DOHH2 (cell line): Measurements from ENCODE around the gene NBAS.

ENCODE experiments used
- H3F3A ChIP-seq: fragments of 200-600 bp; sonication (generic), shearing (Covaris generic); 2 replicates; pipeline ENCODE4 v1.6.0; 2016; ENCODE audit warnings: antibody characterized with exemption, mild to moderate bottlenecking; ENCODE audit not compliant: control insufficient read depth, insufficient read depth
- H3K27ac ChIP-seq: fragments of 200-600 bp; sonication (generic); 2 replicates; pipeline ENCODE4 v1.5.1; 2014; ENCODE audit warnings: low read depth, mild to moderate bottlenecking, low read length, moderate library complexity
- H3K27me3 ChIP-seq: fragments of 200-600 bp; sonication (generic); 2 replicates; pipeline ENCODE4 v1.6.1; 2014; ENCODE audit warnings: mild to moderate bottlenecking, low read length, mixed read lengths; ENCODE audit not compliant: control insufficient read depth
- H3K36me3 ChIP-seq: fragments of 200-600 bp; sonication (generic); 2 replicates; pipeline ENCODE4 v1.6.1; 2014; ENCODE audit warnings: mild to moderate bottlenecking, low read length, moderate library complexity, mixed read lengths; ENCODE audit not compliant: control insufficient read depth
- H3K4me1 ChIP-seq: fragments of 200-600 bp; sonication (generic); 2 replicates; pipeline ENCODE4 v1.6.1; 2014; ENCODE audit warnings: mild to moderate bottlenecking, low read length, mixed read lengths; ENCODE audit not compliant: control insufficient read depth
- H3K4me2 ChIP-seq: fragments of 200-600 bp; sonication (generic); 2 replicates; pipeline ENCODE4 v1.6.0; 2014; ENCODE audit warnings: mild to moderate bottlenecking, low read length, moderate library complexity
- H3K4me3 ChIP-seq: fragments of 200-600 bp; sonication (generic); 2 replicates; pipeline ENCODE4 v1.5.1; 2014; ENCODE audit warnings: mild to moderate bottlenecking, low read length, mixed read lengths
- H3K79me2 ChIP-seq: fragments of 200-600 bp; sonication (generic); 2 replicates; pipeline ENCODE4 v1.6.1; 2014; ENCODE audit warnings: mild to moderate bottlenecking, low read length, mixed read lengths; ENCODE audit not compliant: control insufficient read depth
- H3K9me2 ChIP-seq: fragments of 200-600 bp; sonication (generic); replicated peaks from 2 replicates; pipeline ENCODE4 v1.6.1; 2014; ENCODE audit warnings: mild to moderate bottlenecking, low read length, mixed read lengths; ENCODE audit not compliant: control insufficient read depth
- H3K9me3 ChIP-seq: fragments of 200-600 bp; sonication (generic); 2 replicates; pipeline ENCODE4 v1.6.1; 2014; ENCODE audit warnings: antibody characterized with exemption, low read length, mixed read lengths; ENCODE audit not compliant: control insufficient read depth, insufficient read depth
- H4K20me1 ChIP-seq: fragments of 200-600 bp; sonication (generic); 2 replicates; pipeline ENCODE4 v1.6.0; 2014; ENCODE audit warnings: low read depth, mild to moderate bottlenecking, antibody characterized with exemption, low read length, moderate library complexity; ENCODE audit not compliant: control insufficient read depth, insufficient read depth
- CTCF ChIP-seq: fragments of 200-600 bp; sonication (generic); IDR thresholded peaks from one replicate; pipeline ENCODE4 v1.5.1; 2014; ENCODE audit warnings: antibody characterized with exemption, mild to moderate bottlenecking, low read depth, low read length; ENCODE audit not compliant: poor library complexity, severe bottlenecking
- EZH2phosphoT487 ChIP-seq: fragments of 200-600 bp; sonication (generic); IDR thresholded peaks from 2 replicates; pipeline ENCODE4 v1.6.1; 2017; ENCODE audit warnings: borderline replicate concordance, mild to moderate bottlenecking, antibody characterized with exemption, low read length, moderate library complexity, mixed read lengths

Gene NBAS

GRCh38 chr2:15284614-15285013 is 276.5 kb downstream of the NBAS start:
- Histone ChIP-seq H3K27me3 (no peaks in the 10 kb centered on the region), H3K9me2 (no peaks in the 10 kb centered on the region), H3K36me3 (peaks cover 8% of the 10 kb centered on the region), H3K9me3 (no peaks in the 10 kb centered on the region), H3F3A (no peaks in the 10 kb centered on the region), H4K20me1 (no peaks in the 10 kb centered on the region), H3K79me2 (no peaks in the 10 kb centered on the region), H3K27ac (no peak overlapping the region), H3K4me3 (no peak overlapping the region), H3K4me1 (no peaks in the 10 kb centered on the region), H3K4me2 (no peak overlapping the region)
- no peak for TF ChIP-seq CTCF
- TF ChIP-seq EZH2phosphoT487: no peak

GRCh38 chr2:15281681-15282080 is 279.5 kb downstream of the NBAS start:
- H3F3A ChIP-seq: no peaks in the 10 kb centered on the region
- H3K27me3 ChIP-seq: no peaks in the 10 kb centered on the region
- peaks cover 5% of the 10 kb centered on the region for H3K36me3 ChIP-seq
- no peaks in the 10 kb centered on the region for H3K9me2 ChIP-seq
- no peaks in the 10 kb centered on the region for H3K9me3 ChIP-seq
- no peaks in the 10 kb centered on the region for H3K4me1 ChIP-seq
- H3K79me2 ChIP-seq: no peaks in the 10 kb centered on the region
- H3K4me2 ChIP-seq: no peak overlapping the region
- no peak overlapping the region for H3K27ac ChIP-seq
- H4K20me1 ChIP-seq: no peaks in the 10 kb centered on the region
- TF ChIP-seq EZH2phosphoT487 (no peak), CTCF (no peak)
- no peak overlapping the region for H3K4me3 ChIP-seq

GRCh38 chr2:15279201-15279876 is 281.8 kb downstream of the NBAS start:
- Histone ChIP-seq H3K9me3 (no peaks in the 10 kb centered on the region), H3K4me1 (no peaks in the 10 kb centered on the region), H3K4me2 (no peak overlapping the region), H3K9me2 (no peaks in the 10 kb centered on the region), H3K27ac (no peak overlapping the region), H3K27me3 (no peaks in the 10 kb centered on the region), H4K20me1 (no peaks in the 10 kb centered on the region), H3F3A (no peaks in the 10 kb centered on the region), H3K36me3 (peaks cover 16% of the 10 kb centered on the region; the same call in 1 of the 2 replicates), H3K79me2 (no peaks in the 10 kb centered on the region), H3K4me3 (no peak overlapping the region)
- TF ChIP-seq CTCF (no peak), EZH2phosphoT487 (no peak)
